ENCODE data around the gene SFSWAP.

GRCh38 chr12:131761638-131762037 is 50.7 kb downstream of the SFSWAP start:
- TF ChIP-seq EP300 (IDR thresholded peaks at IDR 0.05) (no peak), POLR2A (IDR thresholded peaks at IDR 0.05) (no peak), CTCF (IDR thresholded peaks at IDR 0.05) (no peak)

Data from tibial nerve (tissue), 4 donors.